ENCODE measurements around the gene SEZ6L2. TPM values are rescaled to one million over a fixed set of nuclear protein-coding genes. Genes with fewer than 3 reads are reported as not detected.
A peak's percentile ranks its signal among the peaks of the same experiment; 100 is the strongest.

SEZ6L2 gene
- total and polyA plus RNA-seq, 2 of the 13 experiments (the other 11 are each of a cell fraction or from before 2014, with no cell fraction given) = 14.9 to 16.9 TPM

DNA sequence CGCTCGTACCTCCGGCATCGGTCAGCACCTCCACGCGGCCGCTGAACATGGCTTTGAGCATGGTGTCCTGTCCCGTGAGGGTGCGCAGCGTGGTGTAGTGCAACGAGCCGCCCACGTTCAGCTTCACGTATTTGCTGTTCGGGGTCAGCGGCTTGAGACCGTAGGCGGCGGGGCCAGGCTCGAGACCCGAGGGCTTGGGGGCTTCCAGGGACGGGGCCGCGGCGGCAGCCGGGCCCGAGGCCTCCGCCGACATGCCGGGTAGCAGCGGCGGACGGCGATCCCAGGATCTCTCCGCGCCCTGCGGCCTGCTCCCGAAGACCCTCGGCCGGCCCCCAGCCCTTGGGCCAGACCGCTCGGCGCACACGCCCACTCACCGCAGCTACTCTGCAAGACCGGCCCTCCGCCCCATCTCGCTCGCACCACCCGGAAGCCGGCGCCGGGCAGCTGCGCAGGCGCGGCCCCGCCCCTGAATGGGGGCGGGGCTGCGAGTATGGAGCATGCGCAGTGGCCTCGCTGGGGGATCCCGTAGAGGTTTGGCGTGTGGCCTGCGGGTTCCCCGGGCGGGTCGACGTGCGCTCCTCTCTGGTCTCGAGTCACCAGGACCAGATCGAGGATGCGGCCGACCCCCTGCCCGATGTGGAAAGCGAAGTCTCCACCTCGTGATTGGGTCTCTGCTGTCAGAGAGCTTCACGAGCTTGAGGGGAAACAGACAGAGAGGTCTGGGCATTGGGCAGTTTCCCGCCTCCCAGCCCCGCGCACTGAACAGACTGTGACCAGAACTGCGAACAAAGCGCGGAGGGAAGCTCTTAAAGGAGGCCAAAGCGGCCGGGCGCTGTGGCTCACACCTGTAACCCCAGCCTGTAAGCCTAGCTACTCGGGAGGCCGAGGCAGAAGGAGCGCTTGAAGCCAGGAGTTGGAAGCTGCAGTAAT lies 26.7 kb upstream of the SEZ6L2 start, which contains the start of gene KCTD13 (continued):
- TF ChIP-seq, protein P1, sequence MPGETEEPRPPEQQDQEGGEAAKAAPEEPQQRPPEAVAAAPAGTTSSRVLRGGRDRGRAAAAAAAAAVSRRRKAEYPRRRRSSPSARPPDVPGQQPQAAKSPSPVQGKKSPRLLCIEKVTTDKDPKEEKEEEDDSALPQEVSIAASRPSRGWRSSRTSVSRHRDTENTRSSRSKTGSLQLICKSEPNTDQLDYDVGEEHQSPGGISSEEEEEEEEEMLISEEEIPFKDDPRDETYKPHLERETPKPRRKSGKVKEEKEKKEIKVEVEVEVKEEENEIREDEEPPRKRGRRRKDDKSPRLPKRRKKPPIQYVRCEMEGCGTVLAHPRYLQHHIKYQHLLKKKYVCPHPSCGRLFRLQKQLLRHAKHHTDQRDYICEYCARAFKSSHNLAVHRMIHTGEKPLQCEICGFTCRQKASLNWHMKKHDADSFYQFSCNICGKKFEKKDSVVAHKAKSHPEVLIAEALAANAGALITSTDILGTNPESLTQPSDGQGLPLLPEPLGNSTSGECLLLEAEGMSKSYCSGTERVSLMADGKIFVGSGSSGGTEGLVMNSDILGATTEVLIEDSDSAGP (CRISPR knock-in tag; IDR thresholded peaks at IDR 0.05; ENCODE audit: borderline replicate concordance) = peak; percentile 89
- TF ChIP-seq ARID3A (IDR thresholded peaks at IDR 0.05; ENCODE audit: low read depth, low read length) = no peak
- TF ChIP-seq PAX8 (CRISPR knock-in tag; IDR thresholded peaks at IDR 0.05; ENCODE audit: borderline replicate concordance) = peak; percentile 82; the same call in 1 of the 2 replicates
- TF ChIP-seq ZSCAN29 (CRISPR knock-in tag; conservative IDR thresholded peaks at IDR 0.05) = 0 out of 2 replicates have a peak, but pooled peaks have one; percentile 33
- peak; percentile 76 for TF ChIP-seq GFI1 (CRISPR knock-in tag; IDR thresholded peaks at IDR 0.05; ENCODE audit: borderline replicate concordance)
- TF ChIP-seq ZNF12 (CRISPR knock-in tag; IDR thresholded peaks at IDR 0.05) = peak; percentile 7; the same call in 1 of the 2 replicates
- TF ChIP-seq SIX1 (CRISPR knock-in tag; IDR thresholded peaks at IDR 0.05; ENCODE audit: borderline replicate concordance) = no peak
- TF ChIP-seq HOXA5 (CRISPR knock-in tag; IDR thresholded peaks at IDR 0.05) = peak; percentile 84; the same call in 1 of the 2 replicates
- peak; percentile 79 for TF ChIP-seq ARID2 (CRISPR knock-in tag; IDR thresholded peaks at IDR 0.05; ENCODE audit: borderline replicate concordance)
- peak; percentile 66 for TF ChIP-seq E2F5 (CRISPR knock-in tag; conservative IDR thresholded peaks at IDR 0.05)
- peak; percentile 87 for TF ChIP-seq ZFP90 (CRISPR knock-in tag; IDR thresholded peaks at IDR 0.05; ENCODE audit: borderline replicate concordance)
- TF ChIP-seq ATAD3A (CRISPR knock-in tag; IDR thresholded peaks at IDR 0.05) = no peak; the same call in 1 of the 2 replicates
- TF ChIP-seq SRSF4 (IDR thresholded peaks at IDR 0.05; ENCODE audit: low read depth, low read length, poor library complexity, severe bottlenecking) = no peak
- TF ChIP-seq MXD3 (CRISPR knock-in tag; IDR thresholded peaks at IDR 0.05) = peak; percentile 95; the same call in 1 of the 2 replicates
- TF ChIP-seq ZNF30 (CRISPR knock-in tag; IDR thresholded peaks at IDR 0.05) = peak; percentile 91; the same call in 1 of the 2 replicates
- TF ChIP-seq CENPBD1 (CRISPR knock-in tag; IDR thresholded peaks at IDR 0.05; ENCODE audit: borderline replicate concordance, low read depth) = no peak
- TF ChIP-seq, protein P2, sequence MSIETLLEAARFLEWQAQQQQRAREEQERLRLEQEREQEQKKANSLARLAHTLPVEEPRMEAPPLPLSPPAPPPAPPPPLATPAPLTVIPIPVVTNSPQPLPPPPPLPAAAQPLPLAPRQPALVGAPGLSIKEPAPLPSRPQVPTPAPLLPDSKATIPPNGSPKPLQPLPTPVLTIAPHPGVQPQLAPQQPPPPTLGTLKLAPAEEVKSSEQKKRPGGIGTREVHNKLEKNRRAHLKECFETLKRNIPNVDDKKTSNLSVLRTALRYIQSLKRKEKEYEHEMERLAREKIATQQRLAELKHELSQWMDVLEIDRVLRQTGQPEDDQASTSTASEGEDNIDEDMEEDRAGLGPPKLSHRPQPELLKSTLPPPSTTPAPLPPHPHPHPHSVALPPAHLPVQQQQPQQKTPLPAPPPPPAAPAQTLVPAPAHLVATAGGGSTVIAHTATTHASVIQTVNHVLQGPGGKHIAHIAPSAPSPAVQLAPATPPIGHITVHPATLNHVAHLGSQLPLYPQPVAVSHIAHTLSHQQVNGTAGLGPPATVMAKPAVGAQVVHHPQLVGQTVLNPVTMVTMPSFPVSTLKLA (IDR thresholded peaks at IDR 0.05) = 0 out of 2 replicates have a peak, but pooled peaks have one; percentile 7
- peak; percentile 84 for TF ChIP-seq IRX3 (CRISPR knock-in tag; IDR thresholded peaks at IDR 0.05; ENCODE audit: borderline replicate concordance, low read depth)
- no peak; the same call in 1 of the 2 replicates for TF ChIP-seq ZNF784 (CRISPR knock-in tag; IDR thresholded peaks at IDR 0.05; ENCODE audit: borderline replicate concordance)

Measured in HepG2 (cell line).